Gastroesophageal sphincter (tissue), 3 donors: ENCODE data around the gene SHISA9.

Experiments used
- POLR2AphosphoS5 ChIP-seq: sonication (generic); formaldehyde crosslinking; IDR thresholded peaks from one replicate; pipeline ENCODE4 v1.6.1; 2017; ENCODE audit warnings: antibody characterized with exemption
- TF ChIP-seq, protein P1 (sequence below), 4 experiments: fragments of 200-600 bp in 2 of 4; fragments of 450-650 bp in 2 of 4; sonication (generic) in 1 of 4; IDR thresholded peaks; one replicate each; pipeline ENCODE4 v1.5.1; 2017 to 2019; ENCODE audit warnings: antibody characterized with exemption in 4 of 4, mild to moderate bottlenecking in 2 of 4, moderate library complexity in 2 of 4

DNA sequence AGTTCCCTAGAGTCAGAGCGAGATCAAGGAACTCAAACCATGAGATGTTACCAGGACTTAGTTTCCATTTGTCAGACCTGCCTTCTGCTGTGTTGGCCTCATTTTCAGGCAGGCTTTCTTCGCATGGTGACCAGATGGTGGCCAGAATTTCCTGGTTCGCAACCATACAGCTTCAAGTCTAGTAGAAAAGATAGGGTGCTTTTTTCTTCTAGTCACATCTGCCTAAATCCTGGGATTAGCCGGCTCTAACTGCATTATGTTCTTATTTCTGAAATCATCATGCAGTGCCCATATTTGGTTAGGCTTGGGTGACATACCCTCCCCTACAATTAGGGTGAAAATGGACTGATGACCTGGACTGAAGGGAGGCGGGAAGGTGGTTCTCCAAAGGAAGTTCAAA is 131.5 kb downstream of the SHISA9 start:
- TF ChIP-seq, protein P1, sequence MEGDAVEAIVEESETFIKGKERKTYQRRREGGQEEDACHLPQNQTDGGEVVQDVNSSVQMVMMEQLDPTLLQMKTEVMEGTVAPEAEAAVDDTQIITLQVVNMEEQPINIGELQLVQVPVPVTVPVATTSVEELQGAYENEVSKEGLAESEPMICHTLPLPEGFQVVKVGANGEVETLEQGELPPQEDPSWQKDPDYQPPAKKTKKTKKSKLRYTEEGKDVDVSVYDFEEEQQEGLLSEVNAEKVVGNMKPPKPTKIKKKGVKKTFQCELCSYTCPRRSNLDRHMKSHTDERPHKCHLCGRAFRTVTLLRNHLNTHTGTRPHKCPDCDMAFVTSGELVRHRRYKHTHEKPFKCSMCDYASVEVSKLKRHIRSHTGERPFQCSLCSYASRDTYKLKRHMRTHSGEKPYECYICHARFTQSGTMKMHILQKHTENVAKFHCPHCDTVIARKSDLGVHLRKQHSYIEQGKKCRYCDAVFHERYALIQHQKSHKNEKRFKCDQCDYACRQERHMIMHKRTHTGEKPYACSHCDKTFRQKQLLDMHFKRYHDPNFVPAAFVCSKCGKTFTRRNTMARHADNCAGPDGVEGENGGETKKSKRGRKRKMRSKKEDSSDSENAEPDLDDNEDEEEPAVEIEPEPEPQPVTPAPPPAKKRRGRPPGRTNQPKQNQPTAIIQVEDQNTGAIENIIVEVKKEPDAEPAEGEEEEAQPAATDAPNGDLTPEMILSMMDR (IDR thresholded peaks at IDR 0.05): no peak
- TF ChIP-seq POLR2AphosphoS5: no peak
